Activated CD4-positive, CD25-positive, alpha-beta regulatory T cell treated with anti-CD3 and anti-CD28 coated beads, Interleukin-2, amount 50 U/mL, for 24 hours (primary cell): ENCODE measurements around the gene AGPAT4.
"Not testable (repeated sequence)": the region's sequence is repeated elsewhere in the genome, so short reads cannot be mapped to it uniquely, and the experiment has no call there.

Experiments used
- ATAC-seq, 2 donors: fragments of 150-1000 bp; cut with Tn5 transposase; one replicate each; pipeline ENCODE4 v1.10.0; 2021; ENCODE audit warnings: mild to moderate bottlenecking in 1 of 2, moderate library complexity in 1 of 2

AGPAT4 gene

DNA sequence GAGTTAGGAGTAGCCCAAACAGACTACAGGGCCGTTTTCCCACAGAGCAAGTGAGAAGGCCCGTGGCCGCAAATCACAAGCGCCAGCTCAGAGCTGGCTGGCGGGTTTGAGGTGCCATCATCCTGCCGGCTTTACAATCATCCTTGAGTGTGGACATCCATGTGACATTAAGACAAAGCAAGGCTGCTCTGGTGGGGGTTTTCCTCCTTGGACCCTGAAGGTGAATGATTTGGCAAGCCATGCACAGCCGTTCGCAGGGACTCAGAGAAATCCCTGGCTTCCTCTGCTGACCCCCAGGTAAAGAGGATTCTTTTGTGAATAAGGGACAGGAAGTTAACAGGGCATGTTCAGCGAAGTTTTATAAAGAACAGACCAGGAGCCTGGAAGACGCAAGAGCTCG is 137.2 kb downstream of the AGPAT4 start:
- ATAC-seq, result no peak

DNA sequence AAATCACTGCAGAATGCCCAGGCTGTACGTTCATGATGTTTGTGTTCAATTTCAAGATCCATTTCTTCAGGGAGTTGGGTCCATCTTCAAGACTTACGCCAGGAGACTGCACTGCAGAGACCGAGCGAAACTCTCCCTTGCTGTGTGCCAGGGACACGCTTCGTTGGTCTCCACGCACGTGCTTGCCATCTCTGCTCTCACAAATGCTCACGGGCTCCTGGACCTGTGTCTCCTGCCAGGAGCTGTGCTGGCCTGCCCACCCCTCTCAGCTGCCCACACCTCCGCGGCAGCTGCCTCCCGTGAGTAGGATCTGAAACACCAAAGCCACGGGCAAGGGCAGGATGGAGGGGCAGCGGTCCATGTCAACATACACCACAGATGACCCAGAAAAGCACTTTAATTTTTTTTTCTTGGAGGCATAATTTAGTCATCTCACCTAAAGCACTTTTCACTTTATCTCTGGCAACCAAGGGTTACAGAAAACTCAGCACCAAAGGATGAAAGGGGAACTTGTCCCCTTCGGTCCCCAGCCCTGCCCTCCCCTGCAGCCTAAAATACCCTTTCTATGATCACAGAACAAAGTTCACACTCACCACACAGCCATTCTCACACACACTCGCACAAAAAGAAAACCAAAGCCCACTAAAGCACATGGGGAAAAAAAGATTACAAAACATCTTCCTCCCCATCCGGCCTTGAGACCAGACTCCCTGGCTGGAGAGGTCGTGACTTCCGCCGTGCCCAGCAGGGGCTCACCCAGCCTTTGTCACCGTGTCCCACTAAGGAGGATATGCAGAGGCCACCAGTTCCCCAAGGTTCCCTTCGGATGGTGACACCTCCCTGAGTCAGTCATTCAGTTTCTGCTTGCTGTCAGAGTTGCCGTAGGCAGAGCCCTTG is 137.9 kb downstream of the AGPAT4 start:
- no peak for ATAC-seq

DNA sequence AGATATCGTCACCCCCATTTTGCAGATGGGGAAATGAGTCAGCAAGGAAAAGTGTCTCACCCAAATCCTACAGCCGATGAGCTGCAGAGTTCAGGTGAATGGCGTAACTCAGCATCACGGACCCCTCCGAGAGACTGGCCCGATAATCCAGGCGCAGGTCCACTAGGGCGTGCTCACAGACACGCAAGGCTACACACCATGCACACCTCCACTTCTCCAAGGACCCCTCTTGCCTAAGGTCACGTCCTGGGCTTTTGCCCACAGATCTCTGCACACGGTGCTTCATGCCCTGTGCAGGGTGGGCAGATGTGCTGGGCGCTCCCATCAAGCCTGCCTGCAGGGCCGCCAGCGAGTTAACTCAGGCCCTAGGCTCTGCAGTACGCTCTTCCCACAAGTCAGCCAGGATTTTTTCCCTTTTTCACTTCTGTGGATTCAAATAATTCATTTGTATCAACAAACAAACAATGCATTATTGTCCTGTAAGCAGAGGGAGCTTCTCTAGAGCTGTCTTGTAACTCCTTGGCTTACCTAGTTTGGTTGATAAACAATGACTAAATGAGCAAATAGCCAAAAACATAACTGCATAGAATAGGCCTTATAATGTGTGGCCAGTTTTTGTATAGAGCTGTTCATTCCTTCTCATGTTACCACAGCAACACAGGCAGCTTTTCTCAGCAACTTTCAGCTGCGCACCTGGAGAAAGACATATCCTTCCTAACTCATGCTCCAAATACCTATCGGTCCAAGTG is 139.1 kb downstream of the AGPAT4 start:
- no peak for ATAC-seq

DNA sequence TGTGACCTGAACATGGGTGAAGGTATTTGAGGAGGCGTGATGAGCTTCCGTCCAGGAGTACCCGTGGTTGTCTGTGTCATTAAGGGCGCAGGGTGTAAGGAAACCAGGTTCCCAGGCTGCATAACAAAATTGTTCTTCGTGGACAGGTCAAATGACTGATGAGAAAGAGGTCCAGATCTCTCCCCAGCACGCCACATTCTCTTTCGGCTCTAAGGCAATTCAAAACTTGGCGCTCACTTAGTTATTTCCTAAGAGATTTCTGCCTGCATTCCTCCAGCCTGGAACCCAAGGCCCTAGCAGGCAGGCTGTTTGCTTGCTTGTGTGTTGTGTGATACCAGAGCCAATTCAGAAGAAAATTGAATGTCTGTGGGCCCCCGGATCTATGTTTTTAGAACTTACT is 139.9 kb downstream of the AGPAT4 start:
- ATAC-seq, result no peak

DNA sequence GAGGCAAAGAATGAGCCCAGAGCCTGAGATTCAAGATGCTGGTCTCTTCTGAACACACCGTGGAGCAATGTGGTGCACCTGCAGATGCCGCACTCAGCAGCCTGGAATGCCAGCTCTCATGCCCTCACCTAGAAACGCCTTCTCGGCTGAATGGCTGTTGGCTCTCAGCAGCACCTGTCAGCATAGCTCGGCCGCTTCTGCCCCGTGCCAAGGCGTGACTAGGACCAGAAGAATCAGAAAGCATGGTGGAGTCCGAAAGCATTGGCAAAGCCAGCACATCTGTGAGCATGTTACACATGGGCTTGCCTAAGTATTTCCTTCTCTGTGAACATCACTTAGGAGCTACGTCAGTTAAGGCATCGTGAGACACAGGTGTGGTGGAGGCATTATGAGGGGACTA is 141.5 kb downstream of the AGPAT4 start:
- ATAC-seq, result no peak

DNA sequence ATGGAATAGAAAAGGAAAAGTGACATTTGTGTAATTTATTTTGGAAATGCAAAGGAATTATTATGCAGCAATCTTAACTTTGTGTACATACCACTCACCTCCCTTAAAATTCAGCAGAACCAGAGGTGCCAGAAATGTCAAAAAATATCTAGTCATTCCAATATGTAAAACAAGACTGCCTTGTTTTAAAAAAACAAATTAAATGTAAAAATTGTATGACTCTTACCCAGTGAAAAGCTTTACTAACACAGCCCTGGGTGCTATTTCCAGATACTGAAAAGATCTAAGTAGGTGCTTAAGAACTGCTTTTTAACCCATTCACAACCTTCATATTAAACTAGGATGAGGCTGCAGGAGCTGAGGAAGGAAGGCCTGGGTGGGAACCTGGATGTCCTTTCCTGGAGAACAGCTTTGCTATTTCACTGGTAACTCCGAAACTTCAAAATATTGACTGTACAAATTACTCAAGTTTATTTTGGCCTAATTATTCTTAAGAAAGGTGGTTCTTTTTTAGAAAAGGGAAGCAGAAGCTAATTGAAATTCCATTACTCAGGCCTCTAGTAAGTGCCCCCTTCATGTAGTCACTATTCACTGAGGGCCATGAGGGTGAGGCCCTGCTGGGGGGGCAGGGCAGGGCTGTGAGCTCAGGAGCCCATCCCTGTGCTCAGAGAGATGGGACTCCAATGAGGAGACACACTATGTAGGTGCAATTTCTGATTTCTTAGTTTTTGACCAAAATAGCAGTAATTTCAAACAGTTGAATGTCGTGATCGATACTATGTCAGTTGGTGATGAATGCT is 142.7 kb downstream of the AGPAT4 start:
- ATAC-seq, result no peak

DNA sequence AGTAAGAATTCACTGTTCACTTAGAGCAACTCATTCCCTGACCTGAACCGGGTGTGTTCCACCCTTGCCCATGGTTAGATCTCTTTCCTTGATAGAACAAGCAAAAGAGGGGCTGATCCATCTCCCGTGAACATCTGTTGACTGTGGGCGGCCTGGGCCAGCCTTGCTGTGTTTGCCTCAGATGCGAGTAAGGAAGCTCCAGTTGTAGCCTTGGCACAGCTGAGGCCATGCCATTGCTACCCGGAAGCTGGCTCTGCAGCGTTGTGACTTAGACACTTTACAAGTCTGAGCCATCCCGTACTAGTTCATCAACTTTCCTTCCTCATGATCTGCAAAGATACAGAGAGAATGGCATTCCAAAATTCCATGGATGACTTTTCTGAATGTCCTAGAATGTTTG is 143.3 kb downstream of the AGPAT4 start:
- no peak for ATAC-seq

DNA sequence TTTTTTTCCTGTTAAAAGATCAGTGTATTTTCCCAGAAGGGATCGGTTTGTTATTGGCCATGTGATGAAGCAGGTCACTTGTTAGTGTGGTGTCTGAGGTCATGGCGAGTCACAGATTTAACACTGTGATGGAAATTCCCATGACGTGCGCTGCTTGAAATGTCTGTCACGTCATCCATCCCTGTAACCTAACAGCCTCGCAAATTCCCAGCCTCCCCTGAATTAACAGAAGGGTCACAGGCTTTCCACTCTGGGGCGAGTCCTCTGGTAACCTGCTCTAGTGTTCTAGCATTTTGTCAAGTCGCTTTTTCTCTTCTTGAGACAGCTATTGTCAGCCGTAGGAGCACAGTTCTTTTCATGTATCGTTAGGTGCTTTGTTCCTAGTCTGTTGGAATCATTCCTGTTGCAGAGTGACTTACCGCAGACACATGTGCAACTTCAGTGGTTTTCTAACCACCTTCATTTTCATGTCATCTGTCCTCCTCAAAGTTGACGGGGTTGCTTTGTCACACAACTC is 145.1 kb downstream of the AGPAT4 start:
- peak; percentile 38 to 56 for ATAC-seq

DNA sequence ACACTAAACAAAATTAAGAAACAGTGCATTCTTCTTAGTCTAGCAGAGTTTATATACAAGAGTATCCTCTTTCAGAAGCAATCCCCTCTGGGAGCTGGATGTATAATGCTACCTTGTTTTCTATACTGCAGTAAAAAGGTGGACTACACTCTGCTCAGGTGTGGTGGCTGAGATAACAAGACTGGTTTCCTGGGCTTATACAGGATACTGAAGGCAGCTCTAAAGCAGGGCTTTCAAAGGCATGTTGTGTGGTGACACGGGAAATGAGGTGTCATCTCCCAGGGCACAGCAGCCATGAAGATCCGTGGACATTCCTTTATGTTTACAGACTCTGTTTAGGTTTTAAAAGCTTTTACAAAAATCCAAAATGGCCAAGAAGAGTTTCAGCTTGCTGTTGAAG is 145.6 kb downstream of the AGPAT4 start:
- ATAC-seq, result peak; percentile 25 to 43

DNA sequence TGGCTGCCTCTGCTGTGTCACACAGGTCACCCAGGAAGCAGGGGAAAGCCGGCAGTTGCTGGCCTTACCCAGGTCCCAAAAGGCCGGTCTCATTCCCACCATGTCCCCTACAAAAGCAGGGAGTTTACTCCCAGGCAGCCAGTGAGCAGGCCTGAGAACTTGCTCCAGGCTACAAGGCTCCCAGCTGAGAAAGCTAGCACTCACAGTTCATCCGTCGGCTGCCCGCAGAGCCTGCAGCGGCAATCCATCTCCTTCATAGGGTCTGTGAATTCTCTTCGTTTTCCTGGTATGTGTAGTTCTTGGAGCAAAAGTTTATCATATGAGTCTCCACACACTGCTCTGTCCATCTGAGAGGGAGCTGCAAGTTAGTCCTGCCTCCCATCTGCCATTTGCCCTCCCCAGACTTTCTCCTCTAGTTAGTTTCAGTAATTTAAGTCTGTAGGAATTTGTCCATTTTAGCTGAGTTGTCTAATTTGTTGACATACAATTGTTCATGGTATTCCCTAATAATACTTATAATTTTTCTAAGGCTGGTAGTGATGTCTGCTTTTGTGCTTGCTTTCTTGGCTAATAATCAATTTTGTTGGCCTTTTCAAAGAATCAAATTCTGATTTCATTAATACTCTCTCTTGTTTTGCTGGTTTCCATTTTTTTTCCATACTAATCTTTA is 146.7 kb downstream of the AGPAT4 start:
- no peak for ATAC-seq

DNA sequence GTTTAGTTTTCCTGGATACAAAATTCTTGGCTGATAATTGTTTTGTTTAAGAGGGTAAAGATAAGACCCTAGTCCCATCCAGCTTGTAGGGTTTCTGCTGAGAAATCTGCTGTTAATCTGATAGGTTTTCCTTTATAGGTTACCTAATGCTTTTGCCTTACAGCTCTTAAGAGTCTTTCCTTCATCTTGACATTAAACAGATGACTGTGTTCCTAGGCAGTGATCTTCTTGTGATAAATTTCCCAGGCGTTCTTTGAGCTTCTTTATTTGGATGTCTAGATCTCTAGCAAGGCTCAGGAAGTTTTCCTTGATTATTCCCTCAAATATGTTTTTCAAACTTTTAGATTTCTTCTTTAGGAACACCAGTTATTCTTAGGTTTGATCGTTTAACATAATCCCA is 148.3 kb downstream of the AGPAT4 start:
- no peak for ATAC-seq

DNA sequence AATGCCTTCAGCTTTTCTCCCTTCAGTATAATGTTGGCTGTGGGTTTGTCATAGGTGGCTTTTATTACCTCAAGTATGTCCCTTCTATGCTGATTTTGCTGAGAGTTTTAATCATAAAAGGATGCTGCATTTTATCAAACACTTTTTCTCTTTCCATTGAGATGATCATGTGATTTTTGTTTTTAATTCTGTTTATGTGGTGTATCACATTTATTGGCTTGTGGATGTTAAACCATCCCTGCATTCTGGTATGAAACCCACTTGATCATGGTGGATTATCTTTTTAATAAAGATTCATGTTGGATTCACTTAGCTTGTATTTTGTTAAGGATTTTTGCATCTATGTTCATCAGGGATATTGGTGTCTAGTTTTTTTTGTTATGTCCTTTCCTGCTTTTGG is 150.5 kb downstream of the AGPAT4 start:
- not testable (repeated sequence) for ATAC-seq

DNA sequence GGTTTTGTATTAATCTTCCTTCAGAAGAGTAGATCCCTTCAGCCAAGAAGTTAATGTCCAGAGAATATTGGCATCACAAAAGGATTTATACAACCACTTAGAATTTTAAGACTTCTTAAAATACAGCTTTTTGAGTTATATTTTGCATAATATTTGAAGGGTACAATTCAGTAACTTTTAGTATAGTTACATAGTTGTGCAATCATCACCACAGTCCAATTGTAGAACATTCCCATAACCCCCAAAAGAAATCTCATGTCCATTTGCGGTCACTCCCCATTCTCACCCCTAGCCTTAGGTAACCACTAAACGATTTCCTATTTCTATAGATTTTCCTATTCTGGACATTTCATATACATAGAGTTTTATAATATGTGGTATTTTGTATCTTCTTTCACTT is 155.9 kb downstream of the AGPAT4 start:
- no peak for ATAC-seq

DNA sequence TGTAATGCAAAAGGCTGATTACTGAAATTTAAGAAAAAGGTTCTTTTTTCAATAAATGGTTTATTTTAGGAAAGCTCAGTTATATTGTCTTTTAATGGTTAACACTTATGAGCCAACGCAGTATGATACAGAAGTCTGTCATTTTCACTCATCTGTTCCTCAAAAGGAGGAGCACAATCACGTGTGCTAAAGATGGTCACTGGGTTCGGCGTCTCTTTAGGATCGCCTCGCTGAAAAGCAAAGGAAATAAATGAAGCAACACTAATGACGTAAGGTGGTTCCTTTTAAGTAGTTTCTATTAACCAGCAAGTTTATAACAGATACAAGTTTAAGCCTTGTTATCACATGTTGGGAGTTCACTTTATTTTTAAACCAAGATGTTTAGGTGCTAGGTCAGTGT is 156.6 kb downstream of the AGPAT4 start:
- no peak for ATAC-seq

DNA sequence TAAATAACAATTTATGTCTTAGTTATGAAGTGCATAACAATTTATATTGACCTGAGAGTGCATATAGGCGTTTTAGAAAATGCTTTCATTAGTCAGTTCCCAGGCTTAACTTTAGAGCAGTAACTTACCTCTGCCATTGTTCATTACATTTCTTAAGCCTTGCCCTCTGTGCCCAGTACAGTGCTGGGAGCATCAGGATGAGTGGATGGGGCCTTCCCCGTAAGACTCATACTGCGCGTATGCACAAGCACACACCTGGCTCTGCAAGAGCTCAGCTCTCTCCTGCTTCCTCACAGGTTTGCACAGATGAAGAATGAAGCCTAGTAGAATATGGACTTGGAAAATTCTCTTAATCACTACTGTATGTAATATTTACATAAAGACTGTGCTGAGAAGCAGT is 157.3 kb downstream of the AGPAT4 start:
- ATAC-seq, result no peak

DNA sequence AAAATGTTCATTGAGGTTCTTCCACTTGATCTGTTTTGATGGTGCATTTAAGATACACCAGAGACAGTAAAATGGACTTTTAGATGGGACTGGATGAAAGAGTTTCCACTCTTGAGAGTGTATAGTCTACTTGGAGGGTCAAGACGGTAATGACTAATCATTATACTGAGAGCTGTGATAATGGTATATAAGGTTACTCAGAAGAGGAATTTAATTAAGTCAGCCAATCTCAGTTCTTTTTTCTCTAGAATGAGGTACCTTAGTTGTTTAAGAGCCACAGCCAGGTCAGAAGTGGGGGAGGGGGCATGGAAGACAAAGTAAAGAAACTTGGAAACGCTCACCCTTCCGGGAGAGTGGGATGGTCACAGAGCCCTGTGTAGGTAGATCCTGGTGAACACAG is 158.4 kb downstream of the AGPAT4 start:
- no peak for ATAC-seq

DNA sequence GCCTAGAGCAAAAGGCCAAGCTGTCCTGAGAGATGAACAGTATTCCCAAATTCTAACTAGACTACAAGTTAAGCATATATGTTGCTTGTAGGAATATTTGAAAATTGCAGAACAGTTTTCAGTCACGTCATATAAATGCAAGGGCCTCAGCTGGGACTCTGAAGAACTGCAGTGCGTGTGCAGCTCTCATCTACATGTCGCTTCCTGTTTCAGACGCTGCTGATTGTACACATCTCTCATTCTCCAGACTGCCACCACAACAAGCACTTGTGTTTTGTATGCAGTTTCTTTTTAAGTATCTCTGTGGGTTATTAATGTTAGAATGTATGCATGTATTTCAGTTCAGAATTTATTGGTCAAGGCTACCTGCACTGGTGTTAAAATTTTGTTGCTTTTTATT is 162.6 kb downstream of the AGPAT4 start:
- ATAC-seq, result peak; percentile 77 to 78

DNA sequence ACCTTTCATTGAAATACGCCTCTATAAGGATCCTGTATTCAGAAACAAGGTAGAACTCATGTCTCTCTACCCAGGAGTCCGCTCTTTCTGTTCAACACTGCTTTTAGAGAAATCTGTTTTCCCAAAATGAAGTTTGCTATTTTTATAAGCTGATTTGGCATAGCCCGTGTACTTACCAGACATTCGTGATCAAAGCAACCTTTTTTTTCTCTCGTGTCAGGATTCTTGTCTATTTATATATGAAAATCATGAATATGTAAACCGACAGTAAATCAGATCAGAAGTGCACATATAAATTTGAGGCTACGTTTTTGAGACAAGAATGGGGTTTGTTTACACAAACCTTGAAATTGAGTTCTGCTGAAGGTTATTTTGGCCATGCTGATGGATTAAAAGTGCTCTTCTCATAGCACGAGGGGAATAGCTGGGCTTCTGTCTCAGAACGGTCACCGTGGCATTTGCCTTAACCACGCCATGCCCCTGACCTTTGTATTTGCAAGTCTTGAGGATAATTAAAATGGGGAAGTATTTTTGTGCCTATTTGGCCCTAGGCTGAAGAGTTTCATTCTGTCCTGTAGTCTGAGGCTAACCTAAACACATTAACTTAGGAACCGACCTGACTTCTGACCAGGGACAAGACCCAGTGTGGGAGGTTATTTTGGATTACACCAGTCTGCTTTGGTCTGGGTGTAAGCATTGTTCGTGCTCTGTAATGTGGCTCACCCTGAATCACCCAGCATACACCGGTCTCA is 163.7 kb downstream of the AGPAT4 start:
- ATAC-seq, result no peak

DNA sequence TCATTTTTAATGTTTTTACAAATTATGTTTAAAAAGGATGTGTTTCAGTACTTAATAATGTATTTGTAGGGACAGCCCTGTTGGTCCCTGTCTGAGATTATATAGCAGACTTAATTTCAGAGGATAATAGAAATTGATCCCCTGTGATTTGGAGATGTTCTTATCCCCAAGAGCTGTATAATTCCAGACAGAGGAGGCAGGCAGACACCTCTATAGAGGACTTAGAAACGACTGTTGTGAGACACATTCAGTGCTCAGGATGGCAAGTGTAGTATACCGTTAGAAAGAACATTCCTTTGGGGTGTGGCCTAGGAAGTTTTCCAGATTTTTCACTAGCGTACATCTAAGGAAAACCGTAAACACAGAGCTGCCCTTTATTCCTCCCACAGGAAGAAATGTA is 164.5 kb downstream of the AGPAT4 start:
- ATAC-seq, result no peak

DNA sequence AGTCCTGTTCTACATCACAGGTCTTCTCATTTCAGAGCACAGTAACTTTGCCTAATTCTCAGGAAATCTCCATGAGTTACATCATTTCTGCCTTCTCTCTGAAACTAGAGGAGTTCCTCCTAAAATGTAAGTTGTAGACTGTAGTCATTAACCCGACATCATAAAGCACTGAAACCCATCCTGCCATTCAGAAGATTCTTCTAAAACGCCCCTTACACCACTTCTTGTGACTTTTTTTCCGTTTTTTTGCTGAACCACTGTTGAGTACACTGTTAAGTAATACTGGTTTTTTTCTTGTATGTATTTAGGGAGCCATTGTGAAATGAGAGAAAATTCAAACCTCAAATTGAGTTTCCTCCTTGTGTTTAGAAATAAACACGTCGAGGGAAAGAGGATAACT is 164.9 kb downstream of the AGPAT4 start:
- no peak for ATAC-seq
